ENCODE results near the gene RPTOR.

RPTOR gene

GRCh38 chr17:80824549-80825470, 280.2 kb downstream of the RPTOR start:
- no peak for TF ChIP-seq CTCF (IDR thresholded peaks at IDR 0.05; ENCODE audit: low read depth, low read length)
- no peak overlapping the region for H3K4me3 ChIP-seq (ENCODE audit: low read depth, low read length)

GRCh38 chr17:80825471-80826345, 281.1 kb downstream of the RPTOR start:
- no peak for TF ChIP-seq CTCF (IDR thresholded peaks at IDR 0.05; ENCODE audit: low read depth, low read length)

GRCh38 chr17:80826346-80826954, 281.8 kb downstream of the RPTOR start:
- TF ChIP-seq CTCF (IDR thresholded peaks at IDR 0.05; ENCODE audit: low read depth, low read length), result no peak
- no peak overlapping the region for H3K4me3 ChIP-seq (ENCODE audit: low read depth, low read length)

More at GRCh38 chr17:80825471-80826345, 281.1 kb downstream of the RPTOR start:
- H3K4me3 ChIP-seq (ENCODE audit: low read depth, low read length), result no peak overlapping the region

DNA sequence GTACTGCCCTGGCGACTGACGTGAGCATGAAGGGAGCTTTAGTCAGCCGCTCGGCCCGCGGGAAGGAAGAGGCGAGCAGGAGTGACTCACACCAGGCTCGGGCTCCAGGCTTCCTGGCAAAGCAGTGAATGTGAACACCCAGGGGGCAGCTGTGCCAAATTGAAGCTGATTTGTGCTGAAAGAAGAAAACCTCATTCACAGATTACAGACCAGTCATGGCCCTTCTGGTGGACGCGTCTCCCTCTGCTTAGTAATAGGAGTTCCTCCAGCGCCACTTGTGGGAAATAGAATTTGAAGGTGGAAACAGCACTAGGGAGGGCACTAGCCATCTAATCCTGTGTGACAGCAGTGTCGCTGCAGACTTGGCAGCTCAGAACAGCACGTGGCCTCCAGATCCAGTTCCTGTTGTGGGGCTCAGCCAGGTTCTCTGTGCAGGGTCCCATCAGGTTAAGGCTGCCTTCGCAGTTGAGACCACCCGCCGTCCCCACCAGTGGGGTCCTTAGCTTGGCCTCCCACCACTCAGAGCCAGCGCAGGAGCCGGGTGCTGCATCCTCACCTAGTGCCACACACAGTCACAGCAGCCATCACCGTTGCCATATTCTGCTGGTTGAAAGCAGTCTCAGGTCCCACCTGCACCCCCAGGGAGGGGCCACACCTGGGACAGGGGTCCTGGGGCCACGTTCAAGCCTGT, 282.5 kb downstream of the RPTOR start:
- H3K4me3 ChIP-seq (ENCODE audit: low read depth, low read length), result no peak overlapping the region
- no peak for TF ChIP-seq CTCF (IDR thresholded peaks at IDR 0.05; ENCODE audit: low read depth, low read length)

GRCh38 chr17:80827646-80828643, 283.3 kb downstream of the RPTOR start:
- no peak for TF ChIP-seq CTCF (IDR thresholded peaks at IDR 0.05; ENCODE audit: low read depth, low read length)
- no peak overlapping the region for H3K4me3 ChIP-seq (ENCODE audit: low read depth, low read length)
